Epithelial cell of proximal tubule (primary cell): ENCODE data around the gene KSR1. TPM values are rescaled to one million over a fixed set of nuclear protein-coding genes. Genes with fewer than 3 reads are reported as not detected.
"Not testable (repeated sequence)": the region's sequence is repeated elsewhere in the genome, so short reads cannot be mapped to it uniquely, and the experiment has no call there.

ENCODE experiments used
- DNase-seq: peaks from one replicate; pipeline ENCODE4 v3.0.0-alpha.2; 2011; ENCODE audit warnings: low read depth
- H3K4me3 ChIP-seq: 2 replicates; pipeline ENCODE4 v1.5.1; 2011; ENCODE audit warnings: low read depth, mild to moderate bottlenecking, low read length
- total RNA-seq: library from RNA; depleted of rRNA; stranded (reverse); fragments of >200 nt; gene quantifications from 2 replicates; pipeline ENCODE4 v1.2.3, GENCODE V29; 2015
- TF ChIP-seq, protein P1 (sequence below): conservative IDR thresholded peaks from 2 replicates; pipeline ENCODE4 v1.5.1; 2012; ENCODE audit warnings: low read depth, mild to moderate bottlenecking, low read length

KSR1 gene
- total RNA-seq, 1 donor from 2014 or later: 19.9 TPM

DNA sequence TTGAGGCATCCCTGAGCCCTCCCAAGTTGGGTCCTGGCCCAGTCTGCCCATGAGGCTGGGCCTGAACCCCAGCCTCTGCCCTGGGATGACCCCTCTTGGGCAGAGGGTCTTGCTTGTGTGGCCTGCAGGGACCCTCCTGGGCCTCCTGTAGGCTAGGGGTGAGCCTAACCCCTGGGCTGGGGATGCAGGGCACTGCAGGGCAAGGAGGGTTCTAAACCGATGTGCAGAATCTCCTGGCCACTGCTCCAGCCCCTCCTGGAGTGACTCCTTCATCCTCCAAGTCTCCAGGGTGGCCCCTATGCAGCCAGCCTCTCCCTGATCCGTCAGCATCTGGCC lies 212.2 kb downstream of the KSR1 start:
- TF ChIP-seq, protein P1, sequence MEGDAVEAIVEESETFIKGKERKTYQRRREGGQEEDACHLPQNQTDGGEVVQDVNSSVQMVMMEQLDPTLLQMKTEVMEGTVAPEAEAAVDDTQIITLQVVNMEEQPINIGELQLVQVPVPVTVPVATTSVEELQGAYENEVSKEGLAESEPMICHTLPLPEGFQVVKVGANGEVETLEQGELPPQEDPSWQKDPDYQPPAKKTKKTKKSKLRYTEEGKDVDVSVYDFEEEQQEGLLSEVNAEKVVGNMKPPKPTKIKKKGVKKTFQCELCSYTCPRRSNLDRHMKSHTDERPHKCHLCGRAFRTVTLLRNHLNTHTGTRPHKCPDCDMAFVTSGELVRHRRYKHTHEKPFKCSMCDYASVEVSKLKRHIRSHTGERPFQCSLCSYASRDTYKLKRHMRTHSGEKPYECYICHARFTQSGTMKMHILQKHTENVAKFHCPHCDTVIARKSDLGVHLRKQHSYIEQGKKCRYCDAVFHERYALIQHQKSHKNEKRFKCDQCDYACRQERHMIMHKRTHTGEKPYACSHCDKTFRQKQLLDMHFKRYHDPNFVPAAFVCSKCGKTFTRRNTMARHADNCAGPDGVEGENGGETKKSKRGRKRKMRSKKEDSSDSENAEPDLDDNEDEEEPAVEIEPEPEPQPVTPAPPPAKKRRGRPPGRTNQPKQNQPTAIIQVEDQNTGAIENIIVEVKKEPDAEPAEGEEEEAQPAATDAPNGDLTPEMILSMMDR: no peak
- H3K4me3 ChIP-seq: no peak overlapping the region
- no peak for DNase-seq

DNA sequence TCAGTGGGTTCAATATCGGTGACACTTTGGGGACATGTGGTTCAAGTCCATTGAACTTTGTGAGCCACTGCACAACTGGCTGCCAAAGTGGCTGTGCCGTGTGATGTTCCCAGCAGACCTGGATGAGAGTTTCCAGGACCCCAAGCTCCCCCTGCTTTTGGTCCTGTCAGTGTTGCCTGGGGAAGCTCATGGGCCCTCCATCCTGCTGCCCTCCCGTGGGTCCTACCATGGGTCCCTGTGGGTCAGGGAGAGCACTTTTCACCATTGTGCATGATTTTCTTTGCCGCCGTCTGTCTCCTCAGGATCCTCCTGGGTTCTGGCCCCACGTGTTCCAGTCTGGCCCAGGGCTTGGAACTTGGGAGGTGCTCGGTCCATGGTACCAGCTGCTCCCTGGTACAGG lies 212.9 kb downstream of the KSR1 start:
- H3K4me3 ChIP-seq: no peak overlapping the region
- TF ChIP-seq, protein P1: no peak
- no peak for DNase-seq

DNA sequence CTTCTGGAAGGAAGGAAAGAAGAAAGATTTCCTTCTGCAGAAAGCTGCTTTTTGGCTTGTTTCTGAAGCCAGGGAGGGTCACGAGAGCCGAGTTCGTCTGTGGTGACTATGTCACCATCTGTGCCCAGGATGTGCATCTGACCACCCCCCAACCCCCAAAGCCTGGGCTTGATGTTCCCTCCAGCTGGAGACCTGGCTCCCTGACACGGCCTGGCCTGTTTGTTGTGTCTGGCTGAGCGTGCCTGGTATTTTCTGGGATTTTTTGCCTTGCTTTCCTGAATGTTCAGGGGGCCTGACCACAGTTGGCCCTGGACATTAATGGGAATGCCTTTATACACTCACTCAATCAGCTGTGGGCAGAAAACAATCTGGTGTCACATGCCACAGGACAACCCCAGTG lies 213.6 kb downstream of the KSR1 start:
- no peak overlapping the region for H3K4me3 ChIP-seq
- TF ChIP-seq, protein P1: no peak
- no peak for DNase-seq

DNA sequence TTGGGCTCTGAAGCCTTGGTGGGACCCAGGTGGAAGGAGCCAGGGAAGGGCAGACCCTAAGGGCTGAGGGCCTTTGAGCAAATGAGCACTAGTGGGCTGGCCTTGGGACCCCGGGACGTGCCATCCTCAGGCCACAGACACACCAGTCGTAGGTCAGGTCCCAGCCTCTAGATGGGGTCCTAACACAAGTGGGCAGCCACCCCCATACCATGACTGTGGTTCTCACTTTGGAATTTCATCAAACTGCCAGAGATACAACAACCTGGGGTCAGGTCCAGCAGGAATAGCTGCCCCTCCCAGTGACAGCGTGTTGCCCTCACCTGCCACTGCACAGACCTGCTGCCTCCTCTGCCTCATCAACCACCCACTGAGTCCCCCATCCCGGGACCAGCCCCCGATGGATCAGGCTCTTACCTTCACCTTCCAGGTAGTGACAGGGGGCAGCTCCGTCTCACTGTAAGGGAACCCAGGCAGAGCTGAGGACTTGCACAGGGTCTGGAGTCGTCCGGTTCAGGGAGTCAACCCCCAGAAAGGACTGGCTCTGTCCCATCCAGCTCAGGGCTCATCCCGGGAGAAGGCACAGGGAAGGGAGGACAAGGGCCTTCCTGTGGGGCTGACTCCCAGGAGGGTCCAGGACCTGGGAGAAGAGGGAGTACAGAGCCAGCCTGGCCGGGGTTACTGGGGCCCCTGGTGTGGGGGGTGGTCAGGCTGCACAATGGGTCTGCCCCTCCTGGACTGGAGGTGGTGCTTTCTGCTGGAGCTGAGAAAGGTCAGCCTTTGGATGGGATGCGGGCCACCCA lies 214.7 kb downstream of the KSR1 start:
- no peak overlapping the region for H3K4me3 ChIP-seq
- TF ChIP-seq, protein P1: no peak
- DNase-seq: no peak

DNA sequence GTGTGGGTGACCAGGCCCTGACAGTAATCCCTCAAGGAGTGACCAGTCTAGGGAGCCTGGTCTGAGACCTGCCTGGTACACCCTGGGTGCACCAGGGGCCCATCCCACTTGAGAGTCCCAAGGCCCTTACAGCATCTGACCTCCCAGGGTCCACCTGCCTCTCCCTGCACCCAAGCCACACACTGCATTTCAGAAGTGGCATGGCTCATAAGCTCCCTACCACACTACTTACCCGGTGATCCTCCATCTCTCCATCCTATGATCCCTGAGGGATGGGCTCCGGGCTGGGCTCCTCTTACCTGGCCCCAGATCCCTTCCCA lies 215.3 kb downstream of the KSR1 start:
- DNase-seq: no peak
- H3K4me3 ChIP-seq: no peak overlapping the region
- TF ChIP-seq, protein P1: no peak

DNA sequence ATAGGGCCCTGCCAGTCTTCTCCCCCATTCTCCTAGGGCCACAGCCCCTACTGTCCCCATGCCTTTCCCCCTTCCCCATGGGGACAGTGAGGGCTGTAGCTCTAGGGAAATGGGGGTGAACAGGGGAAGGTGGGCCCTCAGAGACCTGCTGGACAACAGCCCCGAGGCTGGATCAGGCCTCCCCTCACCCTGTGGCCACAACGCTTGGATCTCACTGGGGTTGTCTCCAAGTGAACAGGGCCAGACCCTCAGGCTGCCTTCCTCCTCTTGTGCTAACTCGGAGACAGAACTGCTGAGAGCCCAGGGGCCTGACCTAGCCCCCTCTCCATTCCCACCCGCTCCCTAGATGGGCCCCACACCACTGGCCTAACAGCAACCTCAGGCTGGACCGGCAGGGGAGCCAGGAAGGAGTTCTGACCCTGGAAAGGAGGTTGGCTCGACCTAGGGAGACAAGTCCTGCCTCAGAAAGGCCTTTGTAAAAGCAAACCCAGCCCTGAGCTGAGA lies 215.8 kb downstream of the KSR1 start:
- DNase-seq, H3K4me3 ChIP-seq: not testable (repeated sequence)

DNA sequence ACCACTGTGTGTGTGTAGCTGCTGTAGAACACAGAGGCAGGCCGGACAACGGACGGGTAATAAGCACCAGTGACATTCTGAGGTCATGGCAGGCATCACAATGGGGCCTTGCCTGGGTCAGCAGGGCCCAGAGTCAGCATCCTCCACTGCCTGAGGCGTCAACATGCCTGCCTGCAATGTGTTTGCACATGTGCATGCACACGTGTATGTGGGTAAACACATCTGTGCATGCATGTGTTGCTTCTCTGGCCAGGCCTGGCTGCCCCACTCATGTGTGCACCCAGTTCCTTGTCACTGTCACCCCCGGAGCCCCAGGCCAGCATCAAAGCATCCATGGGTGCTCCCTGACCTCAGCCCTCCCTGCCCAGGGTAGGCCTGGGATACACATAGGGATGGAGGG lies 218.1 kb downstream of the KSR1 start:
- no peak overlapping the region for H3K4me3 ChIP-seq
- no peak for DNase-seq
- TF ChIP-seq, protein P1: no peak

Other genes starting within 250 kb of the KSR1 start
- 28.7 and 68.5 TPM in 2 replicates for gene WSB1, start 162.3 kb upstream of the KSR1 start, total RNA-seq
- gene LGALS9, start 174.7 kb downstream of the KSR1 start, total RNA-seq: 2.9 TPM in 2 replicates